CD4-positive, alpha-beta T cell treated with Interleukin-10 for 1 hour (primary cell): Measurements from ENCODE around the gene TTC17.
"Not testable (repeated sequence)": the region's sequence is repeated elsewhere in the genome, so short reads cannot be mapped to it uniquely, and the experiment has no call there.

ENCODE experiments used
- DNase-seq: peaks from one replicate; pipeline ENCODE4 v3.0.0-alpha.2; 2020

TTC17 gene

GRCh38 chr11:43358801-43359421, at the start of gene TTC17:
TSS of gene TTC17 (plus strand) at chr11:43358920. CDS start at chr11:43358955, 35 bp downstream.
- peak; percentile 92 for DNase-seq

GRCh38 chr11:43311791-43312607, 46.7 kb upstream of the TTC17 start, which contains the start of gene API5:
TSS of gene API5 (plus strand) at chr11:43311996. CDS start at chr11:43312128, 132 bp downstream.
- peak; percentile 93 for DNase-seq

- DNase-seq, result no peak
These were observed 42.8 kb upstream of the TTC17 start for GRCh38 chr11:43315966-43316365.

GRCh38 chr11:43316451-43316850, 42.3 kb upstream of the TTC17 start:
- peak; percentile 8 for DNase-seq

- DNase-seq, result no peak
These were observed 30.7 kb upstream of the TTC17 start for GRCh38 chr11:43327987-43328386.

GRCh38 chr11:43328482-43328881, 30.2 kb upstream of the TTC17 start:
- no peak for DNase-seq

GRCh38 chr11:43341159-43341558, 17.6 kb upstream of the TTC17 start:
- DNase-seq, result no peak

GRCh38 chr11:43351426-43351825, 7.3 kb upstream of the TTC17 start:
- not testable (repeated sequence) for DNase-seq

- DNase-seq, result no peak
These were observed 4.4 kb upstream of the TTC17 start for GRCh38 chr11:43354311-43354710.

- DNase-seq, result no peak
These were observed 2.4 kb upstream of the TTC17 start for GRCh38 chr11:43356336-43356735.

GRCh38 chr11:43358279-43358800, 380 bp upstream of the TTC17 start:
- no peak for DNase-seq

- DNase-seq, result peak; percentile 37
These were observed 700 bp downstream of the TTC17 start for GRCh38 chr11:43359422-43359818.

GRCh38 chr11:43360361-43361032, 1.8 kb downstream of the TTC17 start:
- DNase-seq, result no peak

GRCh38 chr11:43366677-43367076, 8.0 kb downstream of the TTC17 start:
- DNase-seq, result no peak

GRCh38 chr11:43367382-43368178, 8.9 kb downstream of the TTC17 start:
- DNase-seq, result no peak

- DNase-seq, result no peak
These were observed 17.3 kb downstream of the TTC17 start for GRCh38 chr11:43376065-43376464.

- no peak for DNase-seq
These were observed 17.9 kb downstream of the TTC17 start for GRCh38 chr11:43376594-43376993.

- DNase-seq, result no peak
These were observed 18.7 kb downstream of the TTC17 start for GRCh38 chr11:43377389-43377788.

GRCh38 chr11:43378897-43379296, 20.2 kb downstream of the TTC17 start:
- DNase-seq, result no peak

- no peak for DNase-seq
These were observed 23.1 kb downstream of the TTC17 start for GRCh38 chr11:43381802-43382201.

- no peak for DNase-seq
These were observed 23.9 kb downstream of the TTC17 start for GRCh38 chr11:43382614-43383013.

- DNase-seq, result no peak
These were observed 25.7 kb downstream of the TTC17 start for GRCh38 chr11:43384393-43384792.

- peak; percentile 2 for DNase-seq
These were observed 34.0 kb downstream of the TTC17 start for GRCh38 chr11:43392713-43393112.
